Type B pancreatic cell (in vitro differentiated cells): ENCODE results near the gene ACOX2. TPM values are rescaled to one million over a fixed set of nuclear protein-coding genes. Genes with fewer than 3 reads are reported as not detected.
A peak's percentile ranks its signal among the peaks of the same experiment; 100 is the strongest.

Source experiments
- DNase-seq: peaks from one replicate; pipeline ENCODE4 v3.0.0; 2021; ENCODE audit warnings: mixed read lengths; ENCODE audit not compliant: unreplicated experiment; ENCODE audit errors: extremely low spot score
- H3K27ac Mint-ChIP-seq: 2 replicates; pipeline ENCODE4 v1.8.0; 2021; ENCODE audit warnings: mild to moderate bottlenecking, mixed read lengths
- H3K27me3 Mint-ChIP-seq: 2 replicates; pipeline ENCODE4 v1.8.0; 2021; ENCODE audit warnings: mixed read lengths
- H3K36me3 Mint-ChIP-seq: 2 replicates; pipeline ENCODE4 v1.8.0; 2021; ENCODE audit warnings: mixed read lengths
- H3K4me1 Mint-ChIP-seq: one replicate; pipeline ENCODE4 v1.8.0; 2021; ENCODE audit warnings: mixed read lengths; ENCODE audit not compliant: unreplicated experiment
- H3K4me3 Mint-ChIP-seq: 2 replicates; pipeline ENCODE4 v1.8.0; 2021; ENCODE audit warnings: mild to moderate bottlenecking, mixed read lengths
- H3K9me3 Mint-ChIP-seq: 2 replicates; pipeline ENCODE4 v1.8.0; 2021; ENCODE audit warnings: mixed read lengths
- total RNA-seq: library from RNA; stranded (reverse); gene quantifications from 2 replicates; pipeline ENCODE4 v1.2.1, GENCODE V29; 2021; ENCODE audit warnings: low replicate concordance
- TF ChIP-seq, protein P1 (sequence below): fragments of 200-600 bp; sonication (generic); conservative IDR thresholded peaks from 2 replicates; pipeline ENCODE4 v1.5.0; 2021; ENCODE audit warnings: antibody characterized with exemption, mild to moderate bottlenecking

The ACOX2 gene
- total RNA-seq, 1 donor from 2014 or later, result 5.6 TPM

DNA sequence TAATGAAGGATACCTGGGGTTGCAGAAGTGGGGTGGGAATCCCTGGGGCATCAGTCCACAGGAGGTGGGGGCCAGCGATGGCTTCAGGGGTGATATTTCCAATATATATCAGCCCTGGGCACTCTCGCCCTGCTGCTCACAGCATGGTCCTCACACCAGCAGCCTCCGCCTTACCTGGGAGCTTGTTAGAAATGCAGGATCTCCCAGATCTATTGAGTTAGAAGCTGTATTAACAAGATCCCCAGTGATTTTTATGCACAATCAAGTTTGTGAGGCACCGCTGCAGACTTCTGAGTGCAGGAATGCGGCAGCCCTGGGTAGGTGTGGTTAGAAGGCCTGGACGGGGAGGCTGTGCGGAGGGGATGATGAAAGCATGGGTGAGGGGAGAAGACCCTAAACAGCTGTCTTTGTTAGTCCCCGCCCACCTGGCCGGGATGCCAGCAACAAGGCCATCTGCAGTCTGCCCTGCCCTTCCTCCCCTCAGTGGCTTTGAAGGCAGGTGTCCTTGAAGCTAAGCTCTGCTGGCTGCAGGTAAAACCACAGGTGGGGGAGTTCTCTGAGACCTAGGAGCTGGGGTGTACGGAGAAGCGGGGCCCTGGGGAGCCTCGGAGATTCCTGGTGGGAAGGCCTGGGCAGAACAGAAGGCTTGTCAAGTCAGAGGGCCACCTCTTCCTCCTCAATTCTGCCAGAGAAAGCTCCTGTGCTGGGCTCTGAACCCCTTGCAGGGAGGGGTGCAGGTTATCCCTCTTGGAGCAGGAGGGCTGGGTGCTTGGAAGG is 28.8 kb upstream of the ACOX2 start:
- DNase-seq, result peak; percentile 68
- TF ChIP-seq, protein P1, sequence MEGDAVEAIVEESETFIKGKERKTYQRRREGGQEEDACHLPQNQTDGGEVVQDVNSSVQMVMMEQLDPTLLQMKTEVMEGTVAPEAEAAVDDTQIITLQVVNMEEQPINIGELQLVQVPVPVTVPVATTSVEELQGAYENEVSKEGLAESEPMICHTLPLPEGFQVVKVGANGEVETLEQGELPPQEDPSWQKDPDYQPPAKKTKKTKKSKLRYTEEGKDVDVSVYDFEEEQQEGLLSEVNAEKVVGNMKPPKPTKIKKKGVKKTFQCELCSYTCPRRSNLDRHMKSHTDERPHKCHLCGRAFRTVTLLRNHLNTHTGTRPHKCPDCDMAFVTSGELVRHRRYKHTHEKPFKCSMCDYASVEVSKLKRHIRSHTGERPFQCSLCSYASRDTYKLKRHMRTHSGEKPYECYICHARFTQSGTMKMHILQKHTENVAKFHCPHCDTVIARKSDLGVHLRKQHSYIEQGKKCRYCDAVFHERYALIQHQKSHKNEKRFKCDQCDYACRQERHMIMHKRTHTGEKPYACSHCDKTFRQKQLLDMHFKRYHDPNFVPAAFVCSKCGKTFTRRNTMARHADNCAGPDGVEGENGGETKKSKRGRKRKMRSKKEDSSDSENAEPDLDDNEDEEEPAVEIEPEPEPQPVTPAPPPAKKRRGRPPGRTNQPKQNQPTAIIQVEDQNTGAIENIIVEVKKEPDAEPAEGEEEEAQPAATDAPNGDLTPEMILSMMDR, result no peak
- H3K27me3 Mint-ChIP-seq, result no peaks in the 10 kb centered on the region
- no peaks in the 10 kb centered on the region for H3K36me3 Mint-ChIP-seq
- H3K4me1 Mint-ChIP-seq, result peaks cover 11% of the 10 kb centered on the region
- H3K27ac Mint-ChIP-seq, result peak overlapping the region; percentile 86
- H3K9me3 Mint-ChIP-seq, result no peaks in the 10 kb centered on the region
- peak overlapping the region; percentile 37 for H3K4me3 Mint-ChIP-seq

DNA sequence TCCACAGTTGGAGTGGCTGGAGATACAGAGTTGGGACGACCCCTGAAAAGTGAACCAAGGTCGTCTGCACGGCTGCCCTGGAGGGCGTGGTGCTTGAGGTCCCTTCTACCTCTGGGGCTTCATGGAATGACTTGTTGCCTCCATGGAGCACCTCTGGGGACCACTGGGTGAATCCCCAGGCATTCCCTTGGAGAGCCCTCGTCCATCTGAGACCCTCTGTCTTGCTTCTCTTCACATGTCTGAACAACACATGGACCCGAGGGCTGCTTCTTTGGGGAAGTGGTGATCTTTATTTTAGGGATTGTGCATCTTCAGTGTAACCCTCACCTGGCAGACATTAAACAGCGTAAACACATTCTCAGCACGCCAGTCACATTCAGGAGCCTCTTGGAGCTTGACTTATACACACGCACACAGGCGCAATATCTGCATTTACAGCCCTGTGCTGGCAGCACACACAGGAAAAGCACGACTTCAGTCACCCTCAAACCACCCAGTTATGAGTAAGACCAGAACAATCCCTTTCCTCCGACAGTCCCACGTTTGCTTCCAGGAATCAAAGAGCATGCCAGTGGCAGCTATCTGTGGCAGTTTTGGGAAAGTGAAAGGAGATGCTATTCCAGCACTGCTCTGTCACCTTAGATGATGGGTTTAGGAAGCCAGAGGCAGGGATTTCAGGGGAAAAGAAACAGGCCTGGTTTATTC is 27.6 kb upstream of the ACOX2 start:
- H3K4me3 Mint-ChIP-seq, result no peak overlapping the region
- DNase-seq, result peak; percentile 48
- no peaks in the 10 kb centered on the region for H3K36me3 Mint-ChIP-seq
- peaks cover 11% of the 10 kb centered on the region for H3K4me1 Mint-ChIP-seq
- no peaks in the 10 kb centered on the region for H3K27me3 Mint-ChIP-seq
- H3K9me3 Mint-ChIP-seq, result no peaks in the 10 kb centered on the region
- H3K27ac Mint-ChIP-seq, result peak overlapping the region; percentile 86
- TF ChIP-seq, protein P1, result no peak

DNA sequence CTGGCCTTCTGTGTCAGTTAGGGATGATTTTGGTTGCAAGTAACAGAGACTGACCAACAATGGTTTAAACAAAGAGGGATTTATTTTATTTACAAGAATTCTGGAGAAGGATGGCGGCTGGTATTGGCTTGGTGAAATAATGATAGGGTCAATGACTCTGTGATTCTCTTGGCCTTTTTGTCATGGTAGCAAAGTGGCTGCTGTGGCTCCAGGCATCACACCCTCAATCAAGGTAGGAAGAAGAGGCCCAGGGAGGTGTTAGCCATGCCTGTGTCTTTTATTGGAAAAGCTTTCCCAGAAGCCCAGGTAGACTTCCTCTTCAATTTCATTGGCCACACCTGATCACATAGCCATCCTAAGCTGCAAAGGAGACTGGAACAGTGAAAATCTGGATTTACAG is 27.1 kb upstream of the ACOX2 start:
- Mint-ChIP-seq H3K27me3 (no peaks in the 10 kb centered on the region), H3K4me3 (no peak overlapping the region), H3K4me1 (peaks cover 11% of the 10 kb centered on the region), H3K9me3 (no peaks in the 10 kb centered on the region), H3K36me3 (no peaks in the 10 kb centered on the region), H3K27ac (no peak overlapping the region)
- TF ChIP-seq, protein P1, result no peak
- no peak for DNase-seq

DNA sequence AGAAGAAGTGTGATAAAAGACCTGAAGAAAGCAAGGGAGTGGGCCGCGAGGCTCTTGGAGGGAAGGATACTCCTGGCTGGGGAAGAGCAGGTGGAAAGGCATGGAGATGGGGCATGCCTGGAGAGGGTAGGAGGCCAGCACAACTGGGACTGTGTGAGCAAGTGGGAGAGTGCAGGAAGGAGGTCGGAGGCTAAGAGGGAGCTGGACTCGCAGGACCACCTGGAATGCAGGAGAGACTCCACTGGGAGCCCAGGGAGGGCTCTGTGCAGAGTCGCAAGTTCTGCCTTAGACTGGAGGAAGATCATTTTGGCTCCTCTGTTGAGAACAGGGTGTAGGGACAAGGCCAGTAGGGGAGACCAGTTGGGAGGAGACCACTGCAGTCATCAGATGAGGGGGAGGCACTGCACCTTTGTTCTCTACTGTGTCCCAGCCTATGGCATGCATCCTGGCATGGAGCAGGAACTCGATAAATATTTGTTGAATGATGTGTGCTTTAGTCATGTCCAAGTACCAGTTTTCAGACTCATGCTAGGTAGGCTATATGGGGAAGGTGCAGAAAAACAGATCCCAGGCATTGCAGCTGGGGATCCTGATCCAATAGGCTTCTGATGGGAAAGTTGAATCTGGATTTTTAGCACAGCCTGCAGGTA is 26.5 kb upstream of the ACOX2 start:
- DNase-seq, result peak; percentile 49
- Mint-ChIP-seq H3K4me3 (no peak overlapping the region), H3K9me3 (no peaks in the 10 kb centered on the region), H3K4me1 (peaks cover 6% of the 10 kb centered on the region), H3K36me3 (no peaks in the 10 kb centered on the region), H3K27ac (no peak overlapping the region), H3K27me3 (no peaks in the 10 kb centered on the region)
- TF ChIP-seq, protein P1, result no peak

DNA sequence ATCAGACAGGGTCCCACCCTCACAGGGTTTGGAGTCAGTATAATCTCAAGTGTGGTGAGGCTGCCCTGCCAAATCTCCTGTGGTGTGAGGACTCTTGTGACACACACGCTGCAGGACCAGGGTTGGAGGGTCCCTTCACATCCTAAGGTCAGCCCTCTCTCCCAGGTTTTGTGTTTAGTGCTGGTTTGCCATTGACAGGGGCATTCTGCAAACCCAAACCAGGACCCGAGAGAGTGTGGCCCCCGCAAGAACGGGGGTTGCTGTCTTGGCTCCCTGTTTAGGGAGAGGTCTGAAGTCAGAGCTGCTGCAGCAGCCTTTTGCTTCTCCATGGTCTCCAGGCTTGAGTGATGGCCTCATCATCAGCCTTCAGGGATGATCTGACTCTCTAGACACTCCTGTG is 25.5 kb upstream of the ACOX2 start:
- no peaks in the 10 kb centered on the region for H3K36me3 Mint-ChIP-seq
- H3K4me1 Mint-ChIP-seq, result peaks cover 10% of the 10 kb centered on the region
- no peaks in the 10 kb centered on the region for H3K27me3 Mint-ChIP-seq
- H3K4me3 Mint-ChIP-seq, result no peak overlapping the region
- no peaks in the 10 kb centered on the region for H3K9me3 Mint-ChIP-seq
- peak overlapping the region; percentile 19 for H3K27ac Mint-ChIP-seq
- DNase-seq, result peak; percentile 40
- TF ChIP-seq, protein P1, result no peak
